OCI-LY1 (cell line): ENCODE measurements around the gene RHOJ.

Source experiments
- EZH2 ChIP-seq: fragments of 200-600 bp; sonication (generic), shearing (Covaris generic); IDR thresholded peaks from 2 replicates; pipeline ENCODE4 v1.8.0; 2017; ENCODE audit warnings: borderline replicate concordance, mixed run types, mild to moderate bottlenecking, antibody characterized with exemption, low read length, moderate library complexity, mixed read lengths
- TF ChIP-seq, protein P1 (sequence below): fragments of 200-600 bp; sonication (generic), shearing (Covaris generic); IDR thresholded peaks from 2 replicates; pipeline ENCODE4 v1.5.1; 2017; ENCODE audit warnings: mild to moderate bottlenecking, antibody characterized with exemption, low read length, moderate library complexity, mixed read lengths

DNA sequence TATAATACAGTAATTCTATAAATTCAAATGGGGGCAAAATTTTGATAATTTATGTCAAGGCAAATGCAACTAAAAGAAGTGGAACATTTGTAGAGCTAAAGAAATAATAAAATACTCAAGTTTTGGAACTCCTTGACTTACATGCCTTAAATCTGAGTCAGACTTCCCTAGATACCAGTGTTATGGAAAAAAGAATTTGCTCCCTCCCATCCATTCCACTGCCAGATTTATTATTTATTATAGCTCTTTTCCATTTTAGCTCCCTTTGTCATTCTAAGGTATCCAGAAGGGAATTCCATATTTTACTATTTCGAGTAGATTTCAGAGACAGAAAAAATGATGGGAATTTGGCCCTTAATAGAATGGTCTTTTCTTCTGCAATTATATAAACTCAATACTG is 44.0 kb downstream of the RHOJ start:
- TF ChIP-seq, protein P1, sequence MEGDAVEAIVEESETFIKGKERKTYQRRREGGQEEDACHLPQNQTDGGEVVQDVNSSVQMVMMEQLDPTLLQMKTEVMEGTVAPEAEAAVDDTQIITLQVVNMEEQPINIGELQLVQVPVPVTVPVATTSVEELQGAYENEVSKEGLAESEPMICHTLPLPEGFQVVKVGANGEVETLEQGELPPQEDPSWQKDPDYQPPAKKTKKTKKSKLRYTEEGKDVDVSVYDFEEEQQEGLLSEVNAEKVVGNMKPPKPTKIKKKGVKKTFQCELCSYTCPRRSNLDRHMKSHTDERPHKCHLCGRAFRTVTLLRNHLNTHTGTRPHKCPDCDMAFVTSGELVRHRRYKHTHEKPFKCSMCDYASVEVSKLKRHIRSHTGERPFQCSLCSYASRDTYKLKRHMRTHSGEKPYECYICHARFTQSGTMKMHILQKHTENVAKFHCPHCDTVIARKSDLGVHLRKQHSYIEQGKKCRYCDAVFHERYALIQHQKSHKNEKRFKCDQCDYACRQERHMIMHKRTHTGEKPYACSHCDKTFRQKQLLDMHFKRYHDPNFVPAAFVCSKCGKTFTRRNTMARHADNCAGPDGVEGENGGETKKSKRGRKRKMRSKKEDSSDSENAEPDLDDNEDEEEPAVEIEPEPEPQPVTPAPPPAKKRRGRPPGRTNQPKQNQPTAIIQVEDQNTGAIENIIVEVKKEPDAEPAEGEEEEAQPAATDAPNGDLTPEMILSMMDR, result no peak
- no peak for TF ChIP-seq EZH2
